ENCODE results near the gene MUC2.

The MUC2 gene

DNA sequence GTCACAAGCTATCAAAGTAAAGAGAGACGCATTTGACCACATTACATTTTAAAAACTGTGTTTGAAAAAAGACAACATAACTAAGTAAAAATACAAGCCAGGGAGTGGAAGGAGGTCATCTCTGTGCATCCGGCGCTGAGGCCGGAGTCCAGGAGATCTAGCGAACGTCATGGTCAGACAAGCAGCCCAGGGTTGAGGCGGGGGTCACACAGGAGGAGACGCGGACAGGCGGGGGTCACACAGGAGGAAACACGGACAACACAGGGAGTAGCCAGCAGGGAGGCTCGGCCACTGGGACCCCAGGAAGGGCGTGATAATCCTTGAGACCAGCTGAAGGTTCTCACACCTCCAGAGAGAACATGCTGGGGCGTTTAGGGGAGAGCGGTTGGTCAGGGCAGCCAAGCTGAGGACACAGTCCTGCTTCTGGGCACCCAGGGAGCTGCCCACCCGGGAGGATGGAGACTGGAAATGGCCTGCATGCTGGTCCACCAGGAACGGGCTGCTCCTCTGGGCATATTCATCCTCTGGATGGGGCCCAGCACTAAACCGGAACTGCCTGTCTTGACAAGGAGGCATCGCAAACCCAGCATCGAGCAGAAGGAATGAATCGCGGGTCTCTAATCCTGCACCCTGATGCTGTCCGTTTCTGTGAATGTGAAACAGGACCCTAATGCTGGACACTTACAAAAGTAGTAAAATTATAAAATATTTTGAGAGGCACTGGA lies 42.2 kb downstream of the MUC2 start:
- no peak overlapping the region for H3K4me3 ChIP-seq (ENCODE audit: insufficient read depth, low read depth, low read length, poor library complexity, severe bottlenecking)
- H3K36me3 ChIP-seq (ENCODE audit: control insufficient read depth, insufficient read depth, low read length): no peaks in the 10 kb centered on the region
- no peaks in the 10 kb centered on the region for H3K4me1 ChIP-seq (ENCODE audit: control insufficient read depth, insufficient read depth, low read length, poor library complexity, severe bottlenecking)
- no peaks in the 10 kb centered on the region for H3K9me3 ChIP-seq (ENCODE audit: control insufficient read depth, low read length)
- no peaks in the 10 kb centered on the region for H3K27me3 ChIP-seq (replicated peaks; ENCODE audit: control insufficient read depth, insufficient read depth, low read length, poor library complexity, severe bottlenecking)
- no peak for DNase-seq
- H3K27ac ChIP-seq (ENCODE audit: insufficient read depth, low read length, poor library complexity, severe bottlenecking): no peak overlapping the region

DNA sequence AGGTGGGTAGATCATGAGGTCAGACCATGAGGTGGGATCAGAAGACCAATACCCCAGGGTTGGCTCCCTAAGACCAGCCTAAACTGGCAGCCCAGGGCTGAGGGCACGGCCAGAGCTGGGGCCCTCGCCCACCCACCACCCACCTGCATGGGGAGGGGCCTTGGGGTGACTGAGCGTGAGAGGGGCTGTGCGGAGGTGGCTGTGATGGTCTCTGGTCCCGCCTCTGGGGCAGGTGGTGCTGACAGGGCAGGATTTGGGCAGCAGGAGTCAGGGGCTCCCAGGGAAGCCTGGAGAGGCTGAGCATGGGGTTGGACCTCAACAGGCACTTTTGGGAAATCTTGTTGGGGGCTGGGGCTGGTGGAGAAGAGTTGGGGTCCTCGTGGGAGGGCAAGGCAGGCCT lies 43.3 kb downstream of the MUC2 start:
- Histone ChIP-seq H3K9me3 (ENCODE audit: control insufficient read depth, low read length) (no peaks in the 10 kb centered on the region), H3K36me3 (ENCODE audit: control insufficient read depth, insufficient read depth, low read length) (no peaks in the 10 kb centered on the region), H3K4me3 (ENCODE audit: insufficient read depth, low read depth, low read length, poor library complexity, severe bottlenecking) (no peak overlapping the region), H3K27ac (ENCODE audit: insufficient read depth, low read length, poor library complexity, severe bottlenecking) (no peak overlapping the region), H3K4me1 (ENCODE audit: control insufficient read depth, insufficient read depth, low read length, poor library complexity, severe bottlenecking) (no peaks in the 10 kb centered on the region), H3K27me3 (replicated peaks; ENCODE audit: control insufficient read depth, insufficient read depth, low read length, poor library complexity, severe bottlenecking) (no peaks in the 10 kb centered on the region)
- no peak for DNase-seq

DNA sequence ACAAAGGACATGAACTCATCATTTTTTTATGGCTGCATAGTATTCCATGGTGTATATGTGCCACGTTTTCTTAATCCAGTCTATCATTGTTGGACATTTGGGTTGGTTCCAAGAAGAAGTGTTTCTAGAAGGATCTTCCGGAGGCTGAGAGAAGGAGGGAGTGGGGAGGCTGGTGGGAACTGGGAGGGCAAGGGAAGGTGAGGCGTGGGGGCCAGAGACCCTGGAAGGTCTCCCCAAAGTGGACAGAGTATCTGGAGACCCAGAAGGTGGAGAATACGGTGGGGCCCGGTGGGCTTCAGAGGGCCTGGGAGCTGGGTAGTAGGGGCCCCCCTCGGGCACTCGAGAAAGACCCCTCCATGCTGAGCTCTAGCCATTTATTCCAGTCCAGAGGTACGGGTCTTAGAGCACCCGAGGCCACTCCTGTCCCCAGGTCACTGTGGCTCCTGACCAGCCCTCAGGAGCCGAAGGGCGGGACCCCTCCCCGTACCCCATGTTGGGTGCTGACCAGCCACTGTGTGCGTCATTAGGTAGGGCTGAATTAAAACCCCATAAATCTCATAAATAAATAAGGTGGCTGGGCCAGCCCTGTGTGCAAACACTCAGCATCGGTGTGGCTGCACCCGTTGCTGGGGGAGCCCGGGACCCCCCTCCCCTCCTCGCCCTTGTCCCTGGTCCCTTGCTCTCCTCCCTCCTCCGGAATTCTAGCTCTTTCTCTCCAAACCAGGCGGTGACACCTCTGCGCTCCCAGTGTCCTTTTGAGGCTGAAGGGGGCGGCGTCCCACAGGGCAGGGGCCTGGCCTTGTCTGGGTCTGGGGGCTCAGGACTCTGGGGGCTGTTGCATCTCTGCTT lies 44.3 kb downstream of the MUC2 start:
- no peak for DNase-seq
- Histone ChIP-seq H3K36me3 (ENCODE audit: control insufficient read depth, insufficient read depth, low read length) (no peaks in the 10 kb centered on the region), H3K27me3 (replicated peaks; ENCODE audit: control insufficient read depth, insufficient read depth, low read length, poor library complexity, severe bottlenecking) (no peaks in the 10 kb centered on the region)

DNA sequence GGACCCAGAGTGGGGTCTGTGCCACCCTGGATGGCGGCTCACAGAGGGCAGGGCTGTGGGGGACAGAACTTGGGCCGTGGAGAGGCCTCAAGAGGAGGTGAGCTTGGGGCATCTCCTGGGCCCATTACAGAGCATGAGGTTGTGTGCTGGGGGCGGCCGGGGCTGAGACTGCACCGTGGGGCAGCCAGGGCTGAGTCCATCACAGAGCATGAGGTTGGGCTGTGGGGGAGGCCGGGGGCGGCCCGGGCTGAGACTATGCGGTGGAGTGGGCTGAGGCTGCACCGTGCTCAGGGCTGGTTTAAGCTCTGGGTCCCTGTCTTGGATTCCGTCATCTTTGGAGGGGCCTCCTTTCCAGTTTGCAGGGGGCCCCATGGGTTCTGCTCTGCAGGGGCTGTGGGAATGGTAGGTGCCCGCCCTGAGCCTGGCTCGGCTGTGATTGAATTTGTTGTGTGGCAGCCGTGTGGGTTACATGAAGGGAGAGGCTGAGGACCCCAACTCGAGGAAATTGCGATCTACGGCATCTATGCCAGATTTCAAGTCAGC lies 45.0 kb downstream of the MUC2 start:
- no peak for DNase-seq
- H3K9me3 ChIP-seq (ENCODE audit: control insufficient read depth, low read length): no peaks in the 10 kb centered on the region
- H3K4me1 ChIP-seq (ENCODE audit: control insufficient read depth, insufficient read depth, low read length, poor library complexity, severe bottlenecking): no peaks in the 10 kb centered on the region
- no peaks in the 10 kb centered on the region for H3K36me3 ChIP-seq (ENCODE audit: control insufficient read depth, insufficient read depth, low read length)
- H3K27ac ChIP-seq (ENCODE audit: insufficient read depth, low read length, poor library complexity, severe bottlenecking): no peak overlapping the region
- H3K27me3 ChIP-seq (replicated peaks; ENCODE audit: control insufficient read depth, insufficient read depth, low read length, poor library complexity, severe bottlenecking): no peaks in the 10 kb centered on the region
- no peak overlapping the region for H3K4me3 ChIP-seq (ENCODE audit: insufficient read depth, low read depth, low read length, poor library complexity, severe bottlenecking)

More for the DNA sequence above, 44.3 kb downstream of the MUC2 start:
- no peak overlapping the region for H3K27ac ChIP-seq (ENCODE audit: insufficient read depth, low read length, poor library complexity, severe bottlenecking)
- no peak overlapping the region for H3K4me3 ChIP-seq (ENCODE audit: insufficient read depth, low read depth, low read length, poor library complexity, severe bottlenecking)
- no peaks in the 10 kb centered on the region for H3K9me3 ChIP-seq (ENCODE audit: control insufficient read depth, low read length)
- H3K4me1 ChIP-seq (ENCODE audit: control insufficient read depth, insufficient read depth, low read length, poor library complexity, severe bottlenecking): no peaks in the 10 kb centered on the region

DNA sequence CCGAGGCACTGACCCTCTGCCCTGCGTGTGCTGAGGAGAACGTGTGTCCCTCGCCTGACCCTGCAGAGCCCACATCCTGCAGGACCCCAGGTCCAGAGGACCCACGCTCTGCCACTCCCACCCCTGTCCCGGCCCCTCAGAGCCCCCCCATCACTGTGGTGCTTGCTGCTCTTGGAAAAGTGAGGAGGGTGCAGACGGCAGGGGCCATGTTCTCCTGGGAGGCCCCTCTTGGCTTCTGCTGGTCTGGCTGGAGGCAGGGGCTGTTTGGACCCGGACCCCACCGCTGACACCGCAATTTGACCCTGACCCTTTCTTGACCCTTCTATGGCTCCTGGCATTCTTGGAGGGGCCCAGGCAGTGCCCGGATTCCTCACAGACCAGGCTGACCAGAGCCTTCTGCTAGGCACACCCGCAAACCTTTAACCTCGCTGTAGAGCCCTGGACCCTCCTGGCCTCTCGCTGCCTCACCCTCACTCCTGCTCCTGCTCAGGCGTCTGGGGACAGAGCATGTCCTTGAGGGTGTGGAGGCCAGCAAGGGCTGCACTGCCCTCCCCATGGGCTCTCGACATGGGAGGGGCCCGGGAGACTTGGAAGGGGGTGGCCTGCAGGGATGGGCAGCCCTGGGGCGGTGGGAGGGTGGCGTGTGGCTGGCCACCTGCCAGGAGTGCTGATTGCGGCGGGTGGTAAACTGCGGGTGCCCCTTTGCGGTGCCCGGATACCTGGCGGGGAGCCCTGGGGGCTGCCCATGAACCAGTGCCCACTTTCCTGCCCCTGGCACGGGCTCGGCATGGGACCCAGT lies 46.1 kb downstream of the MUC2 start:
- no peaks in the 10 kb centered on the region for H3K27me3 ChIP-seq (replicated peaks; ENCODE audit: control insufficient read depth, insufficient read depth, low read length, poor library complexity, severe bottlenecking)
- no peaks in the 10 kb centered on the region for H3K9me3 ChIP-seq (ENCODE audit: control insufficient read depth, low read length)
- H3K36me3 ChIP-seq (ENCODE audit: control insufficient read depth, insufficient read depth, low read length): no peaks in the 10 kb centered on the region
- no peak overlapping the region for H3K27ac ChIP-seq (ENCODE audit: insufficient read depth, low read length, poor library complexity, severe bottlenecking)
- H3K4me3 ChIP-seq (ENCODE audit: insufficient read depth, low read depth, low read length, poor library complexity, severe bottlenecking): no peak overlapping the region
- no peak for DNase-seq
- no peaks in the 10 kb centered on the region for H3K4me1 ChIP-seq (ENCODE audit: control insufficient read depth, insufficient read depth, low read length, poor library complexity, severe bottlenecking)

DNA sequence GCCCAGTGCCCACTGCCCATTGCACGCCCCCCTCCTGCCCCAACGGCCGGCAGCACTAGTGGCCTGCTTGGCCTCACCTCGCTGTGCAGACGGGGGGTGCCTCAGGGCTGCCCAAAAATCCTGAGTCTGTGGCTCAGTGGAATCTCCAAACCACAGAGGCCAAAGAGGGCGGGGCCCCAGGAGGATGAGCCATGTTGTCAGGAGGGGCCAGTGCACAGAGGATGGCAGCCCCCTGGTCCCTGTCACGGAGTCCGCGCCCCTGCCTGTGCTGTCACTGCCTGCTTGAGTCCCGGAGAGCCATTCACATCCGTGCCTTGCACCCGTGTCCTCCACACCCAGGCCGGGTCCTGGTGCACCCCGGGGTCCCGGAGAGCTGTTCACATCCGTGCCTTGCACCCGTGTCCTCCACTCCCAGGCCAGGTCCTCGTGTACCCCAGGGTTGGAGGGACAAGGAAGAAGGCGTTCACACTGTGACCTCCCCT lies 46.7 kb downstream of the MUC2 start:
- Histone ChIP-seq H3K9me3 (ENCODE audit: control insufficient read depth, low read length) (no peaks in the 10 kb centered on the region), H3K27ac (ENCODE audit: insufficient read depth, low read length, poor library complexity, severe bottlenecking) (no peak overlapping the region), H3K36me3 (ENCODE audit: control insufficient read depth, insufficient read depth, low read length) (no peaks in the 10 kb centered on the region), H3K4me1 (ENCODE audit: control insufficient read depth, insufficient read depth, low read length, poor library complexity, severe bottlenecking) (no peaks in the 10 kb centered on the region), H3K27me3 (replicated peaks; ENCODE audit: control insufficient read depth, insufficient read depth, low read length, poor library complexity, severe bottlenecking) (no peaks in the 10 kb centered on the region), H3K4me3 (ENCODE audit: insufficient read depth, low read depth, low read length, poor library complexity, severe bottlenecking) (no peak overlapping the region)
- no peak for DNase-seq

DNA sequence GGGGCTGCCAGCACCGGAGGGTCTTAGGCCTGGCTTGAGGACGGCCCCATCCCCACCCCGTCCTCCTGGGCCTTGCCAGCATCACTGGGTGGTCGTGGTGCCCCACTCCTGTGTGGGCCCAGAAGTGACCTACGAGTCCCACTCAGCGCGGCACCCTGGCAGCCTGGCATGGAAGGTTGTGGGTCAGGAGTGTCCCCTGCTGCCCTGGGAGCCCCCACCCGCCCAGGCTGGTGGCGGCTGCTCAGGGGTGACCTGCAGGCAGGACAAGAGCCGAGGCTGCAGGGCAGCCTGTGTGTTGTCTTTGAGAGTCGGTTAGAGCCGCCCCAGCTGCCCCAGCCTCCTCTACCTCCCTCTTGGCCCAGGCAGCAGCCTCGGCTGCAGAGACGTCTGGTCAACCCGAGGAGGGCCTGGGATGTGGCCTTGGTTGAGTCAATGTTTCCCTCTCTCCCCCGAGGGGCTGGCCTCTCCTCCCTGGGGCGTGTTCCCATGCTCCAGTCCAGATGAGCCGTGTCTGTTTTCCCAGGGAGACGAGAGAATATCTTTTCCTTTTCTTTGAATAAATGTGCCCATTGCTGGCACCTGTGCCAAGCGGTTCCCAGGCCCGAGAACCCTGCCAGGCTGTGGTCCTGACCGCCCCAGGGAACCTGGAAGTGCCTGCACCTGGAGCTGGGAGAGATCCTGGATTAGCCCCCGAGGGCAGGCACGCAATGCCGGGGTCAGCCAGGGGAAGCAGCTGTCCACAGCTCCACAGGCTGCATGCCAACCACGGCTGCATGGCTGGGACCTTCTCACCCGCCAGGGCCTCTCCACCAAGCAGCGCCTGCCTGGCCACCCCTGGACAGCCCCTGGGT lies 47.4 kb downstream of the MUC2 start:
- Histone ChIP-seq H3K27me3 (replicated peaks; ENCODE audit: control insufficient read depth, insufficient read depth, low read length, poor library complexity, severe bottlenecking) (no peaks in the 10 kb centered on the region), H3K36me3 (ENCODE audit: control insufficient read depth, insufficient read depth, low read length) (no peaks in the 10 kb centered on the region), H3K27ac (ENCODE audit: insufficient read depth, low read length, poor library complexity, severe bottlenecking) (no peak overlapping the region), H3K9me3 (ENCODE audit: control insufficient read depth, low read length) (no peaks in the 10 kb centered on the region), H3K4me3 (ENCODE audit: insufficient read depth, low read depth, low read length, poor library complexity, severe bottlenecking) (no peak overlapping the region), H3K4me1 (ENCODE audit: control insufficient read depth, insufficient read depth, low read length, poor library complexity, severe bottlenecking) (no peaks in the 10 kb centered on the region)
- no peak for DNase-seq

DNA sequence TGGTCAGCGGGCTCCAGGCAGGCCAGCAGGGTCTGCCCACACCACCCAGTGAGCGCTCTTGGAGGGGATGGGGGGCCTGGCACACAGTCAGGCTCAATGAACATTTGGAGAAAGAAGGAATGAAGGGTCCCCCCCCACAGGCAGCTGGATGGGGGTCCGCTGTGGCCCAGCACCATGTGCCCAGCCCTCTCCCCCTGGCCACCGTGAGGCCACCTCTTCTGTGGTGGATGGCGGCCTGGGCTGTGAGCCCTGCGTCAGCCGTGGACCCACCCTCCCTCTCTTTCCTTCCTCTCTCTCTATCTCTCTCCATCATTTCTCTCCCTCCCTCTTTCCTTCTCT lies 48.0 kb downstream of the MUC2 start:
- no peak overlapping the region for H3K4me3 ChIP-seq (ENCODE audit: insufficient read depth, low read depth, low read length, poor library complexity, severe bottlenecking)
- no peak overlapping the region for H3K27ac ChIP-seq (ENCODE audit: insufficient read depth, low read length, poor library complexity, severe bottlenecking)
- no peak for DNase-seq
- no peaks in the 10 kb centered on the region for H3K27me3 ChIP-seq (replicated peaks; ENCODE audit: control insufficient read depth, insufficient read depth, low read length, poor library complexity, severe bottlenecking)
- H3K9me3 ChIP-seq (ENCODE audit: control insufficient read depth, low read length): no peaks in the 10 kb centered on the region
- H3K36me3 ChIP-seq (ENCODE audit: control insufficient read depth, insufficient read depth, low read length): no peaks in the 10 kb centered on the region
- H3K4me1 ChIP-seq (ENCODE audit: control insufficient read depth, insufficient read depth, low read length, poor library complexity, severe bottlenecking): no peaks in the 10 kb centered on the region

DNA sequence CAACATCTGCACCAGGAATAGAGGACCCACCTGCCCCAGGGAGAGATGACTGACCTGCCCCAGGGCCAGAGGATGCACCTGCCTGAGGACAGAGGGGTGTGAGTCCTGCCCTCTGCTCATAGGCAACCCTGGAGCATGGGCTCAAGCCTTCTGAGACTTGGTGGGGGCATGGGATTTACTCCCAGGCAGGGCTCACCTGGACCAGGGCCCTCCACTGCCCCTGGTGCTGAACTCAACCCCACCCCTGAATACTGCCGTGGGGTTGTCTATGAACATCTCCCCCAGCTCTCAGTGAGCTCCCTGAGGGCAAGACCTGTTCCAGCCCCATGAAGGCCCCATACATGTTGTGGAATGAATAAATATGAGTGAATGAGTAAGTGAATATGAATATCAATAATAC lies 49.3 kb downstream of the MUC2 start:
- Histone ChIP-seq H3K4me1 (ENCODE audit: control insufficient read depth, insufficient read depth, low read length, poor library complexity, severe bottlenecking) (no peaks in the 10 kb centered on the region), H3K27ac (ENCODE audit: insufficient read depth, low read length, poor library complexity, severe bottlenecking) (no peak overlapping the region)

More for the DNA sequence above, 49.3 kb downstream of the MUC2 start:
- no peak overlapping the region for H3K4me3 ChIP-seq (ENCODE audit: insufficient read depth, low read depth, low read length, poor library complexity, severe bottlenecking)
- no peaks in the 10 kb centered on the region for H3K36me3 ChIP-seq (ENCODE audit: control insufficient read depth, insufficient read depth, low read length)
- H3K27me3 ChIP-seq (replicated peaks; ENCODE audit: control insufficient read depth, insufficient read depth, low read length, poor library complexity, severe bottlenecking): no peaks in the 10 kb centered on the region
- H3K9me3 ChIP-seq (ENCODE audit: control insufficient read depth, low read length): no peaks in the 10 kb centered on the region
- DNase-seq: no peak
